ENCODE data around the gene TXNRD1.
A peak's percentile ranks its signal among the peaks of the same experiment; 100 is the strongest.
"Not testable (repeated sequence)": the region's sequence is repeated elsewhere in the genome, so short reads cannot be mapped to it uniquely, and the experiment has no call there.

The TXNRD1 gene

GRCh38 chr12:104276273-104277131 is 60.9 kb downstream of the TXNRD1 start:
- peak; percentile 95 for FAIRE-seq
- DNase-seq (ENCODE audit: low spot score) = peak; percentile 96

- DNase-seq (ENCODE audit: low spot score) (no peak), FAIRE-seq (no peak)
Observed at GRCh38 chr12:104279164-104279563, 63.6 kb downstream of the TXNRD1 start.

DNA sequence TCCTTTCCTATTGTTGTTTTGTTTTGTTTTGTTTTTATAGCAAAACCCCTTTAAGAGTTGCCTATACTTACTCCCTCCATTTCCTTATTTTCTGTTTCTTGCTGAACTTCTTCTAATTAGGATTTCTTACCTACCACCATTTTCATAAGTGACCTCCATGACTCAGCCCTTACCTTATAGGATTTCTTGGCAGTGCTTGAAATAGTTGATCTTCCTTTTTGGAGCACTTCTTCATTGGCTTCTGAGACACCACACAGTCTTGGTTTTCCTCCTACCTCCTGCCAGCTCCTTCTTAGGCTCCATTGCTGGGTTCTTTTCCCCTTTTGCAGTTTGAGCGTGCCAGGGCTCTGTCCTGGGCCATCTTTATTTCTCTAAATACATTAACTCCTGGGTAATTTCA is 64.5 kb downstream of the TXNRD1 start:
- DNase-seq (ENCODE audit: low spot score) = peak; percentile 38
- no peak for FAIRE-seq

GRCh38 chr12:104280717-104281458 is 65.3 kb downstream of the TXNRD1 start:
- FAIRE-seq (peak; percentile 97), DNase-seq (ENCODE audit: low spot score) (peak; percentile 100)

GRCh38 chr12:104281636-104282035 is 66.1 kb downstream of the TXNRD1 start:
- peak; percentile 75 for DNase-seq (ENCODE audit: low spot score)
- FAIRE-seq = peak; percentile 76

DNA sequence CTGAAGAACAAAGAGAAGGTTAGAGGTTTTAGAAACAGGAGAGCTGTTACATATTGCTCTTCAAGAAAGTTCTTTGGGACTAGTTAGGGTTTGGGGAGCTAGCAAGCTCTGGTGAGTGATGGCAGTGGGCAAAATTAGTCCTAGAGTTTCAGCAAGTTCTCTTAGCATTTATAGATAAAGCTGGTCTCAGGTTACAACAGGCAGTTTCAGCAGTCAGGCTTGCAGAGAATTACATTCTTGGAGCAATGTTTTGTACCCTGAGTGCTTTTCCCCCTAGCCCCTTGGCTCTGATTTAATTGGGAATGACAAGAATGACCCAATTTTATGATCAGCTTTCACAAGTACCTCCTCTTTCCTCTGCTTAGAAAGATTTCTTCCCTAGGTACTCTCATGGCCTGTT is 66.5 kb downstream of the TXNRD1 start:
- FAIRE-seq (no peak), DNase-seq (ENCODE audit: low spot score) (no peak)

GRCh38 chr12:104285740-104286515 is 70.3 kb downstream of the TXNRD1 start:
- peak; percentile 80 for DNase-seq (ENCODE audit: low spot score)
- FAIRE-seq = peak; percentile 61

GRCh38 chr12:104286516-104287482 is 71.2 kb downstream of the TXNRD1 start:
- peak; percentile 91 for DNase-seq (ENCODE audit: low spot score)
- peak; percentile 83 for FAIRE-seq

- DNase-seq (ENCODE audit: low spot score) = peak; percentile 78
- FAIRE-seq = peak; percentile 44
Observed at GRCh38 chr12:104288635-104289274, 73.2 kb downstream of the TXNRD1 start.

GRCh38 chr12:104290320-104290719 is 74.7 kb downstream of the TXNRD1 start:
- no peak for DNase-seq (ENCODE audit: low spot score)
- FAIRE-seq = no peak

- FAIRE-seq = no peak
- no peak for DNase-seq (ENCODE audit: low spot score)
Observed at GRCh38 chr12:104290855-104291254, 75.3 kb downstream of the TXNRD1 start.

DNA sequence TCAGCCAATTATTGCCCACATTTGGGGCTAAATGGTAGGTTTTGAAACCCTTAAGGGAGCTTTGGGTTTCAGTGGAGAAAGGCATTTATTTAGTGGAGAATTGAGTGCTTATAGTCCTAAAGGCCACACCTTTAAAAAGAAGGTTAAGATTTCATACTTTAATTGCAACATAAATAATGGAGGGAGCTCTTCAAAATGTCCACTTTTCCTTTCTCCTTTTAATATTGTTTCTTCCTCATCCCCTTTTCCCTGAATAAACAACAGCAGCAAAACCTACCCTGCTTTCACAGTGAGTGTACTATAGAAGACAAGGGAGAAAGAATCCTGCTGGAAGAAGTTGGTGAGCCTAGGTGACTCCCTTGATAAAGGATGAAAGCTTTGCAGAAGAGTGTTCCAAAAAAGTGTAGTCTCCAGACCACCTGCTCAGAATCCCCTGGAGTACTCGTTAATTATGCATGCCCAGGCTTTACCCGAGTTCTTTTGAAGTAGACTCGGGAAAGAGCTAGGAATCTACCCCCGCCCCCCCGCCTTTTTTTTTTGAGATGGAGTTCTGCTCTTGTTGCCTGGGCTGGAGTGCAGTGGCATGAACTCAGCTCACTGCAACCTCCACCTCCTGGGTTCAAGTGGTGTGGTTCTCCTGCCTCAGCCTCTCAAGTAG is 76.4 kb downstream of the TXNRD1 start:
- DNase-seq (ENCODE audit: low spot score) (no peak), FAIRE-seq (no peak)

DNA sequence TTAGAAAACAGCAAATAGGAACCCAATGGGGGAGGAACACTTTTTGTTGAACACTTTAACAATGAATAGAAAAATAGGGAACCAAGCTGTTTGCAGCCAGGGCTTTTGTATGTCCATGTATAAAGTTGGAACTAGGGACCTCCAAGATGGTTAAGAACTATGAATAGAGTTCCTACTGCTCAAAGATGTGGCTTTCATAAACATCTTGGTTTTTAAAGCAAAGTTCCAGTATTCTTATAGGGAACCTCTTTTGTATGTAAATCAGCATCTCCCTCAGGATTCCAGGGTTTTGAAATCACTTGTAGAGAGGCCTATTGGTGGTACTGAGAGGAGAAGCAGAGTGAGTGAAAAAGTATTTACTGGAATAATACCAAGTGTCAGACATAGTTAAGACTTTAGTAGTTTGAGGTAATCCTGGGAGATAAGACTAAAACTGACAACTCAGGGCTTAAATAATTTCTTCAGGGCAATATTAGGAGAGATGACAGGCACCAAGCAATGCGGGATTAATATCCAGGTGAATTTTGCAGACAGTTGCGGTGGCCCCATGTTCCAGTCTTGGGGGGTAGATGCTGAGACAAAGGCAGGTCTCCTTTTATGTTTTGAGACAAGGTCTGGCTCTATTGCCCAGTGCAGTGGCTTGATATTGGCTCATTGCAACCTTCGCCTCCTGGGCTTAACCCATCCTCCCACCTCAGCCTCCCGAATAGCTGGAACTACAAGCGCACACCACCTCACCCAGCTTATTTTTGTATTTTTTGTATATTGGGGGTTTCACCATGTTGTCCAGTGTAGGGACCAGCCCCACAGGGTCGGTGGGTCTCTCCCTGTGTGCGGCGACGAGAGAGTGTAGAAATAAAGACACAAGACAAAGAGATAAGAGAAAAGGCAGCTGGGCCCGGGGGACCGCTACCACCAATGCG is 77.6 kb downstream of the TXNRD1 start:
- DNase-seq (ENCODE audit: low spot score) = no peak
- FAIRE-seq = no peak

- FAIRE-seq; DNase-seq (ENCODE audit: low spot score): not testable (repeated sequence)
Observed at GRCh38 chr12:104294158-104294859, 78.7 kb downstream of the TXNRD1 start.

DNA sequence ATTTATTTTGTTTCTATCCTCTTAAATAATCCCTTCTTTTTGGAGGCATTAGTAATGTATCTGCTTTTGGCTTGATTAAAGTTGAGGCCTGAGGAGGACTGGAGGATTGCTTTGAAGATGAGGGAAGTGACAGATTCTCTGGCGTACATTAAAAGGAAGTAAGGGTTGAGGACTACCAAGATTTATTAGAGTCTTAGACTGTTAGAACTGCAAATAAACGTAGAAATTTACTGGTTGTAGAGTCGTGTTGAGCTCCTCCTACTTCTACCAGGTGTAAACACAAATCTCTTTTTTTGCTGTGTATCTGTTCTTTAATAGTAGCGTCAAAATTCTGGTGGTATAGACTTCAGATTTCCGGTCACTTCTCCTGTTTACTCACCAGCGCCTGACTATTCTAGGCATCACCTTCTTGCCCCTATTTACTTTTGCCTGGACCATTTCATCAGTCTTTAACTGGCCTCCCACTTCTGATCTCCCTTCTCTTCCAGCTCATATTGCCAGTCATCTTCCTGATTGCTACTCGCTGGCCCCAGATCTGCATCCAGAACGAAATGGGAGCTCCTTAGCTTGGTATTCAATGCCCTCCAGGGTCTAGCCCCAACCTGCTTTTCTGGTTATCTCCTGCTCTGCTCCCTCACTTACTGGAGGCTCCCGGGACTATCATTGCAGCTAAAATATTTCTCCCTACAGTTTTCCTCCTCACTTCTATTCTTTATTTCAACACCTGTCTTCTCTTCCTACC is 79.5 kb downstream of the TXNRD1 start:
- DNase-seq (ENCODE audit: low spot score) = no peak
- no peak for FAIRE-seq

GRCh38 chr12:104295954-104296353 is 80.4 kb downstream of the TXNRD1 start:
- no peak for DNase-seq (ENCODE audit: low spot score)
- FAIRE-seq = no peak

- no peak for DNase-seq (ENCODE audit: low spot score)
- no peak for FAIRE-seq
Observed at GRCh38 chr12:104296718-104297117, 81.1 kb downstream of the TXNRD1 start.
